Thyroid gland (tissue), 4 donors: ENCODE results near the gene FBXL7.

Source experiments
- CTCF ChIP-seq, 6 experiments: fragments of 200-600 bp in 3 of 6; fragments of 450-650 bp in 3 of 6; sonication (generic) in 3 of 6; IDR thresholded peaks; one replicate each; pipeline ENCODE4 v1.5.1; 2016 to 2019; ENCODE audit warnings: antibody characterized with exemption in 6 of 6, mild to moderate bottlenecking in 2 of 6, inconsistent platforms in 1 of 6, moderate library complexity in 1 of 6
- POLR2A ChIP-seq, 2 donors: fragments of 450-650 bp; IDR thresholded peaks; one replicate each; pipeline ENCODE4 v1.6.1; 2017; ENCODE audit warnings: antibody characterized with exemption in 2 of 2, mild to moderate bottlenecking in 2 of 2, moderate library complexity in 1 of 2

- no peak for TF ChIP-seq CTCF (IDR thresholded peaks at IDR 0.05)
- TF ChIP-seq POLR2A (IDR thresholded peaks at IDR 0.05): no peak
These were observed 127.1 kb downstream of the FBXL7 start for GRCh38 chr5:15627109-15627508.
